Measurements from ENCODE around the gene SASH1.

SASH1 gene

DNA sequence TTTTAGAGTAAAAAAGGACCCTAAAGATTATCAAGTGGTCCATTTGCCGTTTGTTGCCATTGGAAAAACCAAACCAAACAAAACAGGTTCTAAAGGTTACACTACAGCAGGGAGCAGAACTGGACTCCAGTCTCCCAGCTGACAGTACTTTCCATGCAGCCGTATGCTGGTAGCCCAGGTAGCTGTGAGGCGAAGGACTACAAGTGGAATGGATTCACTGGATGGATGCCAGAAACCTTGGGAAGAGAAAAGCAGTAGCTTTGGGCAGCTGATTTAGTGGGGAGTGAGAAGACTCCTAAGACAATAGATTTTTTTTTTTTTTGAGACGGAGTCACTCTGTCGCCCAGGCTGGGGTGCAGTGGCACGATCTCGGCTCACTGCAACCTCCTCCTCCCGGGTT lies 88.3 kb downstream of the SASH1 start:
- 95 to 98% methylated on average over 8 of the region's 8 CpGs for WGBS, 2 experiments
- Histone ChIP-seq H3K4me3 (ENCODE audit: insufficient read depth, low read depth, low read length) (no peak overlapping the region), H3K4me1 (ENCODE audit: control insufficient read depth, insufficient read depth, low read length) (no peaks in the 10 kb centered on the region), H3K27me3 (ENCODE audit: control insufficient read depth, insufficient read depth, low read length, poor library complexity, severe bottlenecking) (no peaks in the 10 kb centered on the region), H3K27ac (ENCODE audit: insufficient read depth, low read depth, low read length, poor library complexity, severe bottlenecking) (no peak overlapping the region), H3K9me3 (ENCODE audit: control insufficient read depth, low read length) (no peaks in the 10 kb centered on the region), H3K36me3 (ENCODE audit: control insufficient read depth, insufficient read depth, low read length) (no peaks in the 10 kb centered on the region)

DNA sequence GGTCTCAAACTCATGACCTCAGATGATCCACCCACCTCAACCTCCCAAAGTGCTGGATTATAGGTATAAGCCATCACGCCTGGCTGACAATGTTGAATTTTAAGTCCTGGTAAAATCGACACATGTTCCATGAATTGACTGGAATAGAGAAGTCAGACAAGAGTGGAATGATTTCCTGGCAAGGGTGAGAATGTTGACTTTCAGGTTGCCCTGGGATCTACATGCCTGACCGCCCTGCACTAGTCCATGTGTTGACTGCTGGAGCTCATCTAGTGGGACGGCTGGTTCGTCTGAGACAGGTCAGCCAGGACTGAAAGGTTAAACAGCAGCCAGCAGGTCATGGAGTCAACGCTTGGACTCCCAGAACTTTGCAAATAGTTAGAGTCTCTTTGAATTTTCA lies 88.8 kb downstream of the SASH1 start:
- H3K9me3 ChIP-seq (ENCODE audit: control insufficient read depth, low read length): no peaks in the 10 kb centered on the region
- H3K4me3 ChIP-seq (ENCODE audit: insufficient read depth, low read depth, low read length): no peak overlapping the region
- no peaks in the 10 kb centered on the region for H3K36me3 ChIP-seq (ENCODE audit: control insufficient read depth, insufficient read depth, low read length)
- no peaks in the 10 kb centered on the region for H3K27me3 ChIP-seq (ENCODE audit: control insufficient read depth, insufficient read depth, low read length, poor library complexity, severe bottlenecking)
- H3K4me1 ChIP-seq (ENCODE audit: control insufficient read depth, insufficient read depth, low read length): no peaks in the 10 kb centered on the region
- H3K27ac ChIP-seq (ENCODE audit: insufficient read depth, low read depth, low read length, poor library complexity, severe bottlenecking): no peak overlapping the region
- 94 to 95% methylated on average over 6 of the region's 6 CpGs for WGBS, 2 experiments

DNA sequence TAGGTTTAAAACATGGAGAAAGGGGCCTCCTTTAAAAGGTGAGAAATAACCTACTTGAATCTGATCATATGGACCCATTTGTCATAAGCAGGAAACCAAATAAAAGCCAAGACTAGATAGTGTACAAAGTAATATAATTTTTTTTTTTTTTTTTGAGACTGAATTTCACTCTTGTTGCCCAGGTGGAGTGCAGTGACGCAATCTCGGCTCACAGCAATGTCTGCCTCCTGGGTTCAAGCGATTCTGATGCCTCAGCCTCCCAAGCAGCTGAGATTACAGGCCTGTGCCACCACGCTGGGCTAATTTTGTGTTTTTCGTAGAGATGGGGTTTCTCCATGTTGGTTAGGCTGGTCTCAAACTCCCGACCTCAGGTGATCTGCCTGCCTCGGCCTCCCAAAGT lies 89.2 kb downstream of the SASH1 start:
- Histone ChIP-seq H3K4me3 (ENCODE audit: insufficient read depth, low read depth, low read length) (no peak overlapping the region), H3K36me3 (ENCODE audit: control insufficient read depth, insufficient read depth, low read length) (no peaks in the 10 kb centered on the region), H3K9me3 (ENCODE audit: control insufficient read depth, low read length) (no peaks in the 10 kb centered on the region), H3K27ac (ENCODE audit: insufficient read depth, low read depth, low read length, poor library complexity, severe bottlenecking) (no peak overlapping the region), H3K4me1 (ENCODE audit: control insufficient read depth, insufficient read depth, low read length) (no peaks in the 10 kb centered on the region), H3K27me3 (ENCODE audit: control insufficient read depth, insufficient read depth, low read length, poor library complexity, severe bottlenecking) (no peaks in the 10 kb centered on the region)
- 95 to 97% methylated on average over 7 of the region's 7 CpGs for WGBS, 2 experiments

DNA sequence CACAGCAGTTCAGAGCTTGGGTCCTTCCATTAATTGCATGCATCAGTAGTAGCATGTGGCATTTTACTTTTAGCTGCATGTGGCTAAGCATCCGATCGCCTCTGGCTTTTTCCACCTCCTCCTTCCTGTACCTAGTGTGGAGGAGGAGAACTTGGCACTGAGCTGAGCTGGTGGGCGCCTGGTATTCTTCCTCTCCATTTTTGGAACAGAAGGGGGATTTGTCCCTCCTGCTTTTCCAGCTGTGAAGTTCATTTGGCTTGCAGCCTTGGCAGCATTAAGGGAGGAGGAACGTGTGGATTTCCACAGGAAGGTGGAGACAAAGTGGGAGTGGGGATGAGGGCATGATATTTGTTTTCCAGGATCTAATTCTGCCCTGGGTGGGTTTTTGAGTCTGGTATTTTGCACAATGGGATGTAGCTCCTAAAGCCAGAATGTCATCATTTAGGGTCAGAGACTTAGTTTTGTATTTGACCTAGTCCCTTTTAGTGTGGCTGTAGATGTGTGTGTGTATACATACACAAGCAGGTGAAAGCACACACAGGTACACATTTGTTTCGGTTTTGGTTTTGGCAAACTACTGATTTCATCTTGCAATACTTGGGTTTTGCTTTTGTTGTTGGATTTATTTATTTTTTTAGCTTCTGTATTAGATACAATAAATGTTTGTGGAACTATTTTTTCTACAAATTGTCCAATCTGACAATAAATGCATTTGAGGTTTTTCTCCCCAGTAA lies 90.0 kb downstream of the SASH1 start:
- H3K9me3 ChIP-seq (ENCODE audit: control insufficient read depth, low read length): no peaks in the 10 kb centered on the region
- H3K27ac ChIP-seq (ENCODE audit: insufficient read depth, low read depth, low read length, poor library complexity, severe bottlenecking): no peak overlapping the region
- no peaks in the 10 kb centered on the region for H3K4me1 ChIP-seq (ENCODE audit: control insufficient read depth, insufficient read depth, low read length)
- no peaks in the 10 kb centered on the region for H3K36me3 ChIP-seq (ENCODE audit: control insufficient read depth, insufficient read depth, low read length)
- no peaks in the 10 kb centered on the region for H3K27me3 ChIP-seq (ENCODE audit: control insufficient read depth, insufficient read depth, low read length, poor library complexity, severe bottlenecking)
- H3K4me3 ChIP-seq (ENCODE audit: insufficient read depth, low read depth, low read length): no peak overlapping the region
- WGBS, 2 experiments: 85 to 89% methylated on average over 5 of the region's 5 CpGs

DNA sequence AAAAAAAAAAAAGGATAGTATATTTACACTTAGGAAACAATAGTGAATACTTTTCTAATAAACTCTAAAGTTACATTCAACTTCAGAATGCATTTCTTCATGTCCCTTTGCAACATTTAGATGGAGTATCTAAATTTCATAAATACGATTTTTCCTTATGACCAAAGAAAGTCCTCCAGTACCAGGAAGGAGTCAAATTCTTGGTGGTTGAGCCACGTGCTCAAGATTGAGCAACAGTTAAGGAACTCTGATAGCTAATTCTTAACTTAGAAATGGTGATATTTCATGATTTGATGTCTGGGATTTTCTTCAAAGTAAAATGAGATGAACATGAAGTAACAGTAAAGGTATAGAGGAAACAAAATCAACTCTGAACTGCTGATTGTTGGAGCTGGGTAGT lies 92.7 kb downstream of the SASH1 start:
- Histone ChIP-seq H3K4me3 (ENCODE audit: insufficient read depth, low read depth, low read length) (no peak overlapping the region), H3K36me3 (ENCODE audit: control insufficient read depth, insufficient read depth, low read length) (no peaks in the 10 kb centered on the region), H3K27ac (ENCODE audit: insufficient read depth, low read depth, low read length, poor library complexity, severe bottlenecking) (no peak overlapping the region), H3K27me3 (ENCODE audit: control insufficient read depth, insufficient read depth, low read length, poor library complexity, severe bottlenecking) (no peaks in the 10 kb centered on the region), H3K9me3 (ENCODE audit: control insufficient read depth, low read length) (no peaks in the 10 kb centered on the region), H3K4me1 (ENCODE audit: control insufficient read depth, insufficient read depth, low read length) (no peaks in the 10 kb centered on the region)
- 94 to 98% methylated on average over 2 of the region's 2 CpGs for WGBS, 2 experiments

DNA sequence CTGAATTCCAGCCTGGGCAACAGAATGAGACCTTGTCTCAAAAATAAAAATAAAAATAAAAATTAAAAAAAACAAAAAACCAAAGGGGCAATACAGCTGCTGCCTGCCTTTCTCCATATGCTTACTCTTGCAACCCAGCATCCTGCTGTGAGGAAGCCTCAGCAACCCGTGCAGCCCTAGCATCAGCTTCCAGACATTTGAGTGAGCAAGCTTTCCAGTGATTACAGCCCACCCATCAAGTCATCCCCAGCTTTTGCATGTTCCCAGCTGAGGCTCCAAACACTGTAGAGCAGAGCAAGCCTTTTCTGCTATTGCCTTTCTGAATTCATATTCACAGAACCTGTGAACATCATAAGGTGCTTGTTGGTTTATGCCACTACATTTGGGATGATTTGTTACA lies 93.8 kb downstream of the SASH1 start:
- H3K27ac ChIP-seq (ENCODE audit: insufficient read depth, low read depth, low read length, poor library complexity, severe bottlenecking): no peak overlapping the region
- no peak overlapping the region for H3K4me3 ChIP-seq (ENCODE audit: insufficient read depth, low read depth, low read length)
- no peaks in the 10 kb centered on the region for H3K4me1 ChIP-seq (ENCODE audit: control insufficient read depth, insufficient read depth, low read length)
- no peaks in the 10 kb centered on the region for H3K36me3 ChIP-seq (ENCODE audit: control insufficient read depth, insufficient read depth, low read length)
- H3K27me3 ChIP-seq (ENCODE audit: control insufficient read depth, insufficient read depth, low read length, poor library complexity, severe bottlenecking): no peaks in the 10 kb centered on the region
- H3K9me3 ChIP-seq (ENCODE audit: control insufficient read depth, low read length): no peaks in the 10 kb centered on the region
- WGBS, 2 experiments: 69 to 73% methylated on average over 1 of the region's 1 CpG

DNA sequence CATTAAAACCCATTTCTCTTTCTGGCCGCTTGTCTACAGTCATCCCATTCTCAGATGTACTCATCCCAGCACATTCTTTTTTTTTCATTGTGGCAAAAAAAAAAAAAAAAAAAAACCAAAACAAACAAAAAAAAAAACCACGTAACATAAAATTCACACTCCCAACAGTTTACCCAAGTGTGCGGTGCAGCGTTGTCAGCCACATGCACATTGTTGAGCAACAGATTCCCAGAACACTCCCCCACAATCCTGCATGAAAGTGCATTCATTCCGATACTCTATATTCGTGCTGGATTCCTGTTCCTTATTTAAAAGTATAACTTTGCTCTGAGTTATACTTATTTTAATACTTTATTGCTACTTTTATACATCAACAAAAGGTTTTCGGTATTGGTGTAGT lies 96.0 kb downstream of the SASH1 start:
- Histone ChIP-seq H3K27ac (ENCODE audit: insufficient read depth, low read depth, low read length, poor library complexity, severe bottlenecking) (no peak overlapping the region), H3K36me3 (ENCODE audit: control insufficient read depth, insufficient read depth, low read length) (no peaks in the 10 kb centered on the region), H3K4me1 (ENCODE audit: control insufficient read depth, insufficient read depth, low read length) (no peaks in the 10 kb centered on the region), H3K4me3 (ENCODE audit: insufficient read depth, low read depth, low read length) (no peak overlapping the region), H3K27me3 (ENCODE audit: control insufficient read depth, insufficient read depth, low read length, poor library complexity, severe bottlenecking) (no peaks in the 10 kb centered on the region), H3K9me3 (ENCODE audit: control insufficient read depth, low read length) (no peaks in the 10 kb centered on the region)
- 95 to 97% methylated on average over 4 to 6 of the region's 7 CpGs for WGBS, 2 experiments

DNA sequence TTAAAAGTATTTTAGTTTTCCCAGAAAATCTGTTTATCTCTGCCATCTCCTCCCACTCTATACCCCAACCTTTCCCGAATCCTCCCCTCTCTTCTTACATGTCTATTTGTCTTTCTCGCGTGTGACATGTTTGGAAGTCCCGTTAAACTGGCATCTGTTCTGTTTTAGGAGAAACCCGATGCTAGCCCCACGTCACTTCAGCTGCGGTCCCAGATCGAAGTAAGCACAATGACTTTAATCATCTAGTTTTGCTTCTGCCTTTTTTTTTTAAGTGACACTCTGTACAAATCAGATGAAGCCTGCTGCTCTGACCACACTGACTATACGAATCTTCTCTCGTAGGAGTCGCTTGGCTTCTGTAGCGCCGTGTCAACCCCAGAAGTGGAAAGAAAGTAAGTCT lies 97.4 kb downstream of the SASH1 start:
- H3K27ac ChIP-seq (ENCODE audit: insufficient read depth, low read depth, low read length, poor library complexity, severe bottlenecking): no peak overlapping the region
- no peaks in the 10 kb centered on the region for H3K36me3 ChIP-seq (ENCODE audit: control insufficient read depth, insufficient read depth, low read length)
- no peak overlapping the region for H3K4me3 ChIP-seq (ENCODE audit: insufficient read depth, low read depth, low read length)
- no peaks in the 10 kb centered on the region for H3K9me3 ChIP-seq (ENCODE audit: control insufficient read depth, low read length)
- WGBS, 2 experiments: 93 to 95% methylated on average over 13 of the region's 13 CpGs
- peaks cover 5% of the 10 kb centered on the region for H3K4me1 ChIP-seq (ENCODE audit: control insufficient read depth, insufficient read depth, low read length)
- no peaks in the 10 kb centered on the region for H3K27me3 ChIP-seq (ENCODE audit: control insufficient read depth, insufficient read depth, low read length, poor library complexity, severe bottlenecking)

DNA sequence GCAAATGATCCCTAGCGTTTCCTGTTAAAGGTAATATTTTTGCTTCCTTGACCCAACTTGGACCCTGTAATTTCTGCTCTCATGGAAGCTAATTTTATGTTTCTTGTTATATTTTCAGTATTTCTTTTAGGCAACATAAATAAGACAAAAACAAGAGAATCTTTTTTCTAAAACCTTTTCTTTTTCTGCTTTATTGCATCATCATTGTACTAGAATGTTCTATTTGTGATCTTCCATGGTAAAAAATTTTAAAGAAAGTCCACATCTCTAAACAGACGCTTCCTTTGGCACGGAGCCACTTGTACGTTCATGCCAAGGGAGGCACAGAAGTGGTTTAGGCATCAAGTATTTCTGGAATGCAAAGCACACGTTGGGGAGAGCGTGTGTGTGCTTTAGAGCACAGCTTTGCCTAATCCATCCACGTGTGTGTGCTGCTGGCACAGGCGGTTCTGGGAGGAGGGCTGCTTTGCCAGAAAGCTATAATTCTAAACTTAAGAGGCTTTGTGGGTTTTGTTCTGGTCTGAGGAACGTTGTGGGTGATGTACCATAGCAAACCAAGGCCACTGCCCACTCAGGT lies 98.3 kb downstream of the SASH1 start:
- Histone ChIP-seq H3K9me3 (ENCODE audit: control insufficient read depth, low read length) (no peaks in the 10 kb centered on the region), H3K36me3 (ENCODE audit: control insufficient read depth, insufficient read depth, low read length) (no peaks in the 10 kb centered on the region), H3K4me3 (ENCODE audit: insufficient read depth, low read depth, low read length) (no peak overlapping the region), H3K27me3 (ENCODE audit: control insufficient read depth, insufficient read depth, low read length, poor library complexity, severe bottlenecking) (no peaks in the 10 kb centered on the region), H3K27ac (ENCODE audit: insufficient read depth, low read depth, low read length, poor library complexity, severe bottlenecking) (no peak overlapping the region), H3K4me1 (ENCODE audit: control insufficient read depth, insufficient read depth, low read length) (peaks cover 5% of the 10 kb centered on the region)
- WGBS, 2 experiments: 82 to 84% methylated on average over 9 of the region's 9 CpGs

DNA sequence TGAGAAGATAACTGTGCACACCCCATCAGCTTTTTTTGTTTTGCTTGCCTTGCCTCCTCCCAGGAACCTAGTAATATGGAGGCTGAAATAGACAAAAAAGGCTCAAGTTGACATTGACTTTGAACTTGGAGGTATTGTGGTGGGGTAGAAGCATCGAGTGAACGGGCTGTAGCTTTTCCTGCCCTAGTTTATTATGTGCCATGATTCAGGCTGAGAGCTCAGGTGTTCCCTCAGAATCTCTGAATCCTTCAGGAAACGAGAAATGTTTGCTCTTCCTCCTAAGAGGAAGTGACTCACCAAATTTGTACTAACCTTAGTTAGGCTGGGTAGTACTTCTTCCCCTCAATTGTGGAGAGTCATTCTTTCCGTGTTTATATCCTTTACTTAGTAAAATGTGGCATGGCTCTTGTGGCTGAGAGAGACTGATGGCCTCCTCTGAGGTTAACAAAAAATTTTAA lies 98.8 kb downstream of the SASH1 start:
- Histone ChIP-seq H3K27ac (ENCODE audit: insufficient read depth, low read depth, low read length, poor library complexity, severe bottlenecking) (no peak overlapping the region), H3K36me3 (ENCODE audit: control insufficient read depth, insufficient read depth, low read length) (no peaks in the 10 kb centered on the region), H3K4me1 (ENCODE audit: control insufficient read depth, insufficient read depth, low read length) (peaks cover 5% of the 10 kb centered on the region), H3K27me3 (ENCODE audit: control insufficient read depth, insufficient read depth, low read length, poor library complexity, severe bottlenecking) (no peaks in the 10 kb centered on the region), H3K9me3 (ENCODE audit: control insufficient read depth, low read length) (no peaks in the 10 kb centered on the region), H3K4me3 (ENCODE audit: insufficient read depth, low read depth, low read length) (no peak overlapping the region)
- 90% methylated on average over 4 of the region's 4 CpGs for WGBS, 2 experiments

Measured in ectodermal cell (in vitro differentiated cells).